ENCODE data around the gene GCM1.

- TF ChIP-seq CTCF (IDR thresholded peaks at IDR 0.05; ENCODE audit: poor library complexity), result no peak
- TF ChIP-seq EZH2phosphoT487 (IDR thresholded peaks at IDR 0.05; ENCODE audit: low read depth, severe bottlenecking, unreplicated experiment), result no peak
Measured at GRCh38 chr6:53195048-53195447, 46.4 kb upstream of the GCM1 start.
